ENCODE data around the gene GRIA3. TPM values are rescaled to one million over a fixed set of nuclear protein-coding genes. Genes with fewer than 3 reads are reported as not detected.

The GRIA3 gene
- total RNA-seq, 4 donors from 2014 or later, result 7.4 to 13.8 (median 12.4) TPM; not detected in 1

DNA sequence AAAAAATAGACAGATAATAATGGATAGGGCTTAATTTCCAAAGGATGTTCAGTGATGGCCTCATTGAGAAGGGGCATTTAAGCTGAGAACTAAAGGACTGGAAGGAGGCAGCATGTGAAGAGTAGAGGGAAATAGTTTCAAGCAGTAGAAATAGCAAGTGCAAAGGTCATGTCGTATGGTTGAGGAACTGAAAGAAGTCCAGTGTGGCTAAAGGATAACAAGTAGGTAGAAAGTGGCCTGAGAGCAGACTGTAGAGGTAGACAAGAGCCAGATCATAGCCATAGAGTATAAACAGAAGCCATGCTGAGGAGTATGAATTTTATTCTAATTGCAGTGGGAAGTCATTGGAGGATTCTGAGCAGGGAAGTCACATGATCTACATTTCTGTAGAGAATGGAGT is 72.3 kb downstream of the GRIA3 start:
- Histone ChIP-seq H3K27ac (no peak overlapping the region), H3K4me1 (no peaks in the 10 kb centered on the region), H3K27me3 (no peaks in the 10 kb centered on the region), H3K36me3 (no peaks in the 10 kb centered on the region), H3K9me3 (no peaks in the 10 kb centered on the region), H3K4me3 (no peak overlapping the region)
- intact Hi-C loops (cut with DNase I; ENCODE audit: low total_unique reads), result no loop called here
- no peak for DNase-seq
- TF ChIP-seq, protein P1, sequence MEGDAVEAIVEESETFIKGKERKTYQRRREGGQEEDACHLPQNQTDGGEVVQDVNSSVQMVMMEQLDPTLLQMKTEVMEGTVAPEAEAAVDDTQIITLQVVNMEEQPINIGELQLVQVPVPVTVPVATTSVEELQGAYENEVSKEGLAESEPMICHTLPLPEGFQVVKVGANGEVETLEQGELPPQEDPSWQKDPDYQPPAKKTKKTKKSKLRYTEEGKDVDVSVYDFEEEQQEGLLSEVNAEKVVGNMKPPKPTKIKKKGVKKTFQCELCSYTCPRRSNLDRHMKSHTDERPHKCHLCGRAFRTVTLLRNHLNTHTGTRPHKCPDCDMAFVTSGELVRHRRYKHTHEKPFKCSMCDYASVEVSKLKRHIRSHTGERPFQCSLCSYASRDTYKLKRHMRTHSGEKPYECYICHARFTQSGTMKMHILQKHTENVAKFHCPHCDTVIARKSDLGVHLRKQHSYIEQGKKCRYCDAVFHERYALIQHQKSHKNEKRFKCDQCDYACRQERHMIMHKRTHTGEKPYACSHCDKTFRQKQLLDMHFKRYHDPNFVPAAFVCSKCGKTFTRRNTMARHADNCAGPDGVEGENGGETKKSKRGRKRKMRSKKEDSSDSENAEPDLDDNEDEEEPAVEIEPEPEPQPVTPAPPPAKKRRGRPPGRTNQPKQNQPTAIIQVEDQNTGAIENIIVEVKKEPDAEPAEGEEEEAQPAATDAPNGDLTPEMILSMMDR (IDR thresholded peaks at IDR 0.05), result no peak
- TF ChIP-seq POLR2A (IDR thresholded peaks at IDR 0.05), result no peak

DNA sequence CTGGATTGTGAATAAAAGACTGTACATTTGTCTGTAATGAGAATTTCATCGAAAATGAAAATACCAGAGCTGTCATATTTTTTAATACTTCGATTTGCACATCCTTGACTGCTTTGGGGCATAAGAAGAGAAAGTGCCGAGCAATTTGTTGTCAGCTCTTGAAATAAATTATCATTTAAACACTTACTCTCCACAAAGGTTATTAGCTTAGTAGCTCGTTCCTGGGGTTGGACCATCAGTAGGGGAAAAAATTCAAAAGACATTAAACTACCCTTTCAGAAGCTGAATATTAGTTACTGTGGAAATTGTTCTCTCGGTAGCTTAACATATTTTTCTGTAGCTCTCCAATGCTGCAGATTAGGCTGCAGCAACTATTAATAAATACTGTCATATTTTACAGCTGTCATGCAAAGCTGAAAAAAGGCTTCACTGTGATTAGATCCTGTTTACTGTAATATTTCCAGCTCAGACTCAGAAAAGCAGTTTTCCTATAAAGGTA is 76.9 kb downstream of the GRIA3 start:
- H3K4me1 ChIP-seq, result no peaks in the 10 kb centered on the region

DNA sequence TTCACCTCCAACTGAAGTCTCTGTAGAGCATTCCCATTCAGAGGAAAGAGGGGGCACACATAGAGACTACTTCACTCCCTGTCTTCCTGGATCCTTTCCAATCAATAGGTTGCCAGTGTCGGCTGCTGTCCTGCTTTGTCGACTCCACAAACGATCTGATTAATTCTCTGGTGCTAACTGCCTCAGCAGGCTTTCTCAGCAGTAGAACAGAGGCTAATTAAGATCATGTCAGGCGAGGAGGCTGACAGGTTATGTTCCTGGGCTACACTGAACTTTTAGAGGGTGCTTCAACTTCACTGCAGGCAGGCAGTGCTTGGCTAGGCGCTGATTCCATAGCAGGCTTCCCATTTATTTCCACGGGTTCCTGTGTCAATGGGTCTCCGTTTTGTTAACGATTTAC is 79.2 kb downstream of the GRIA3 start:
- no peaks in the 10 kb centered on the region for H3K4me1 ChIP-seq
- H3K27me3 ChIP-seq, result no peaks in the 10 kb centered on the region
- no peak overlapping the region for H3K4me3 ChIP-seq
- H3K9me3 ChIP-seq, result no peaks in the 10 kb centered on the region
- H3K36me3 ChIP-seq, result no peaks in the 10 kb centered on the region
- DNase-seq, result no peak
- H3K27ac ChIP-seq, result no peak overlapping the region
- intact Hi-C loops (cut with DNase I; ENCODE audit: low total_unique reads), result no loop called here
- TF ChIP-seq POLR2A (IDR thresholded peaks at IDR 0.05), result no peak
- TF ChIP-seq, protein P1 (IDR thresholded peaks at IDR 0.05), result no peak

More for the DNA sequence above, 76.9 kb downstream of the GRIA3 start:
- no peak overlapping the region for H3K27ac ChIP-seq
- H3K4me3 ChIP-seq, result no peak overlapping the region
- TF ChIP-seq, protein P1 (IDR thresholded peaks at IDR 0.05), result no peak
- TF ChIP-seq POLR2A (IDR thresholded peaks at IDR 0.05), result no peak
- no peaks in the 10 kb centered on the region for H3K9me3 ChIP-seq
- no peaks in the 10 kb centered on the region for H3K27me3 ChIP-seq
- H3K36me3 ChIP-seq, result no peaks in the 10 kb centered on the region
- no peak for DNase-seq
- intact Hi-C loops (cut with DNase I; ENCODE audit: low total_unique reads), result no loop called here

DNA sequence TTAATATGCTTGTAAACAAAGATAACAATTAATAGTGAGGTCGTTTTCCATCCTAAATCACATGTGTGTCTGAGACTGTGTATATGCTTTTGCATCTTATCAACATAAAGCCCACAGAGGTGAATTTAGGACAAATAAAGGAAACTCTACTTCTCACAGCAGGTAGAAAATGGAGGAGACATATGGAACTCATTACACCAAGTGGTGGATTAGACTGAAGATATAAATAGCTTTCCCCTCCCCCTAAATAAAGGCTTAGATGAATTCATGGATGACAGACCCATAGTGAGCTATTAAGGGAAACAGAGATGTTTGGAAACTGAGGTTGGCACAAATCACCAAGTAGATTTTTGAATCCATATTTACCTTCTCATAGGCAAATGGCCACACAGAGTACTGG is 79.7 kb downstream of the GRIA3 start:
- Histone ChIP-seq H3K4me3 (no peak overlapping the region), H3K36me3 (no peaks in the 10 kb centered on the region), H3K9me3 (no peaks in the 10 kb centered on the region), H3K27me3 (no peaks in the 10 kb centered on the region), H3K4me1 (no peaks in the 10 kb centered on the region), H3K27ac (no peak overlapping the region)
- TF ChIP-seq, protein P1 (IDR thresholded peaks at IDR 0.05), result no peak
- DNase-seq, result no peak
- intact Hi-C loops (cut with DNase I; ENCODE audit: low total_unique reads), result no loop called here

DNA sequence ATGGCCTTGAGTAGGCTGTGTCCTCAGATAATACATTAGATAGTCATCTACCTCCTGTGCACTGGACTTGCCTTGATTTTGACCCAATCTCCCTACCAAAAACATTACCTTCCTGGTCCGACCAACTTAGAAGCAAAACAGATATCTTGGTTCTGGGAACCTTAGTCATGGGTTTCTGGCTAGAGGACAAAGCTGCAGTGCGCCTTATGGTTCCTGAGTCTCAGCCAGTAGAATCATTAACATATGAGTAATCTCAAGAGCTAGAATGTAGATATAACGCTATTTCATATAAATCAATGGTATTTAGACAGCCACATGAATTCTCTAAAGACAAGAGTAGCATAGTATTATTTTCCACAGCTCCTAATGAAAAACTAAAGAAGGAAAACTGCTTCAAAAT is 83.1 kb downstream of the GRIA3 start:
- Histone ChIP-seq H3K4me1 (no peaks in the 10 kb centered on the region), H3K4me3 (no peak overlapping the region), H3K27ac (no peak overlapping the region), H3K36me3 (no peaks in the 10 kb centered on the region), H3K9me3 (no peaks in the 10 kb centered on the region), H3K27me3 (no peaks in the 10 kb centered on the region)
- TF ChIP-seq POLR2A (IDR thresholded peaks at IDR 0.05), result no peak
- TF ChIP-seq, protein P1 (IDR thresholded peaks at IDR 0.05), result no peak
- intact Hi-C loops (cut with DNase I; ENCODE audit: low total_unique reads), result no loop called here
- DNase-seq, result no peak

Data from uterus (tissue), 4 donors.